GF-D8 (cell line): ENCODE measurements around the gene REEP6.

ENCODE experiments used
- DNase-seq: peaks from one replicate; lab custom pipeline; 2025; lab: John Stamatoyannopoulos, UW

REEP6 gene

GRCh38 chr19:1491114-1491848 is at the start of gene REEP6:
Gene REEP6, plus strand, starts transcription at chr19:1491181. Its CDS starts 89 bp downstream, at chr19:1491270.
- DNase-seq = no peak

DNA sequence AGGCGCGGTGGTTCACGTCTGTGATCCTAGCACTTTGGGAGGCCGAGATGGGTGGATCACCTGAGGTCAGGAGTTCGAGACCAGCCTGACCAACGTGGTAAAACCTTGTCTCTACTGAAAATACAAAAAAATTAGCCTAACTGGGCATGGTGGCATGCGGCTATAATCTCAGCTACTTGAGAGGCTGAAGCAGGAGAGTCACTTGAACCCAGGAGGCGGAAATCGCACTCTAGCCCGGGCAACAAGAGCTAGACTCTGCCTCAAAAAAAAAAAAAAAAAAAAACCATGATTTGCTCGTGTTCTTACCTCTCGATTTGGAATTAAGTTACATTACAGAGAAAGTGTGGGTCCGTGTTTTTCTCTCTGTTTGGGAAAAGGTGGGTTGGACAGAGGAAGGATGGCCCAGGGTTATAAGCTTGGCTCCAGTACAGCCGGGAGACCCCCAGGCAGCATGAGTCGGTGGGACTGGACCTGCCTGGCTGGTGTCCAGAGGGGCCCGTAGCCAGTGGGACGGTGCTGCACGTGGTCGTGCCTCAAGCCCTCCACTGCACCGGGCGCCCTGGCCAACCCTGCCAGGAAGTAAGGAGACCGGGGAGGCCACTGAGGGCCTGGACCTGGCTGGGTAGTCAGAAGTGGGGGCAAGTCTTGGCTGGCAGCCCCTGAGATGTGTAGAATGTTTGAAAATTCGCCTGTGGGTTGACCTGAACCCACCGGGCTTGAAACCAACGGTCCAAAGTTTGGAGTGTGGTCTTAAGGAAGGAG is 49.1 kb upstream of the REEP6 start:
- DNase-seq = no peak

DNA sequence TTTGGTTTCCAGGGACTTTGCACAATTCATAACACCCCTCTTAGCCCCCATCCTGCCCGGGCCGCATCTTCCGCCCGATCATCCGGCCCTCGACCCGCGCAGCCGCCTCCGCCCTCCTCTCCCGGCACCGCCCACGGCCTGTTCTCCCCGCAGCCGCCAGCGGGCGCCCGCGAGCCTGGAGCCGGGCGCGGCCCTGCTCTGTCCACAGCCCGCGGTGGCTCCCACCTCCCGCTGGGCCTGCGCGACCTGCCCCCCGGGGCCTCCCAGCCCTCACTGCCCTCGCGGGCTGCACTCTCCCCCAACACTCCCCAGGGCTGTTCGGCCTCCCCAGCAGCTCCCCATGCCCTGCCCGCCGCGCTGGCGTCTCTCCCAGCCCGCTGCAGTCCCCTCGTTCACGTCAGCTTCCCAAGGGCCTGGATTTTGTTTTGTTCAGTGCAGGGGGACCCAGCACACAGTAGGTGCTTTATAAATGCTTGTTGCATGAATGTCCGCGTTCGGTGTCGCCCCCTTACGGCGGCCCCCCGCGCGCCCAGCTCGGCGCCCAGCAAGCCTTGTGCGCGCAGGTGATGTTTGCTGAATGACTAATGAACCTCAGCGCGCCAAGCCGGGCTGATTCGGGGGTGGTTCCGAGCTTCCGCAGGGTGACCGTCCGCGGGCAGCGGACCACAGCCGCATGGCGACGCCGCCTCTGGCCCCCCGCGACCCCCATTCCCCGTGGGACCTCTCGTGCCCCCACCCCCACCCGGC is 45.6 kb upstream of the REEP6 start:
- DNase-seq = no peak

DNA sequence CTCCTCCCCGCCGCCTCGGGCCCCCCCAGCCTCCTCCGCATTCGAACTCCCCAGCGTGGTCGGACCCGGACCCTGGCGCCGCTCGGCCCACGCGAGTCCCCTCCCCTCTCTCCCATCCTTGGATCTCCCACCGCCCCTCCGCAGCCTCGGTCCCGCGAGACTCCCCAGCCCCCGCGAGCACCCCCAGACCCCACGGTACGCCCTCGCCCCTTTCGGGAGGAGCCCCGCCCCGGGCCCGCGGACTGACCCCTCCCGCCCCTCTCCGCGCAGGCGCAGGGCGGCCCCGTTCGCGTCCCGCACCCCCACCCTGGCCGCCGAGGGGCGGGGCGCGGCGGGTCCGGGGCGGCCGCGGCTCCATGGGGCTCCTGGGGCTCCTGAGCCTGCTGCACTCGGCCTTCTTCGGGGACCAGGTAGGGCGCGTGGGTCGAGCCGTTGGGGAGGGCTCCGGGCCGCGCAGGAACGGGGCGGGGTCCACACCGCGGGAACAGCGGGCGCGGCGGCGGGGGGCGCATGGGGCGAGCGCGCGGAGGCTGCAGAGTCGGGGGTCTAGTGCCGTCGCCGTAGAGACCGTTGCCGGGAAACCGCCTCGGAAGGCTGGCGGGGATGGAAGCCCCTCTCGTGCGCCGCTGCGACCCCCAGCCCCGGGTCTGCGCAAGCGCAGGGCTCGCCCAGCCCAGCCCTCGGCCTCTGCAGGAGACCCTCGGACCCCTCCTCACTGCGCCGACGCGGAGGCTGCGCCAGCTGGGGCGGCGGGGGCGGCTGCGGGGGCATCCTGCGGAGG is 44.9 kb upstream of the REEP6 start:
- no peak for DNase-seq

DNA sequence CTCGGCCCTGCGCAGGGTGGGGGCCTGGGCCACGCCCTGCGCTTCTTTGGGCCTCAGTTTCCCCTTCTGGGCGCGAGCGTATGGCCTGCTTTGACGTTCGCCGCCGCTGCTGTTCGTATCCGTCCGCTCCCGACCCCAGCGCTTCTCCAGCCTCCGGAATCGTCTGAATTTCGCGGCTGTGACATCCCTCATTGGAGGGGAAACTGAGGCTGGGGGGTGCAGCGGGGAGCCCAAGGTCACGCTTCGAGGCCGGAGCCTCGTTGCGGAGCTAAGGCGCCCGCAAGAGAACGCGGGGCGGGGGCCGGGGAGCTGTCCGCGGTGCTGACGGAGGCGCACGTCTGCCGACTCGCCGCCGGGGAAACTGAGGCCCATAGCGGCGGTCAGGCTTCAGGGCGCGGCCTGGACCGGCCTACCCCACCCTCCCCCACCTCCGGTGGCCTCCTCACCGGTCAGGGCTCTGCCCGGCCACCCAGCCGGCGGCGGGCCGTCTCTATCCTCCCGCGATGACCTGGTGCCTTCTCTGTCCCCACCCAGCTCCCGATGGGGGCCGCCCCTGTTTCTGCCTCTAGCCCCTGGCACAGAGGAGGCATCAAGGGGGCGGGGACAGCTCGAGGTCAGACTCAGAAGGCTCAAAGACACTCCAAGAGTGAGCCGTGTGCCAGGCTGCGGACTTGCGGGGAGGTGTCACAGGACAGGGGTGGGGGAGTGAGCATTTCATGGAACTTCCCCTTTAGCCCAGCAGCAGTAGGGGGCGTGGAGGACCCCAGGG is 44.1 kb upstream of the REEP6 start:
- DNase-seq = no peak

DNA sequence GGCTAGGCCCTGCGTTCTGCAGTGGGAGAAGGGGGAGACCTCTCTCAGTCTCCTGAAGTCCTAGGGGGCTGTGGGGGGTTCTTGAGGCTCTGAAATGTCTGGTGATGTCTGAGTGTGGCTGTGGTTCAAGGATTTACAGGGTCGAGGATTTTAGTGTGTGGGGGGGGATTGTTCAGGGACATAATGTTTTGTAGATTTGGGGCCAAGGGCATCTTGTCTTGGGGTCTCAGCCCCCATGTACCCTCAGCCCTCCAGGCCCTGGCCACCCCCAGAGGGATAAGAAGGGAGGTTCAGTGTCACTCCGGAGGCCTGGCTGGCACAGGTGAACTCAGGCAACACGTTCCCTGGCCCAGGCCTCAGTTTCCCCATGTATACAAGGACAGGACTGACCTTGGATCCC is 43.5 kb upstream of the REEP6 start:
- DNase-seq = no peak

DNA sequence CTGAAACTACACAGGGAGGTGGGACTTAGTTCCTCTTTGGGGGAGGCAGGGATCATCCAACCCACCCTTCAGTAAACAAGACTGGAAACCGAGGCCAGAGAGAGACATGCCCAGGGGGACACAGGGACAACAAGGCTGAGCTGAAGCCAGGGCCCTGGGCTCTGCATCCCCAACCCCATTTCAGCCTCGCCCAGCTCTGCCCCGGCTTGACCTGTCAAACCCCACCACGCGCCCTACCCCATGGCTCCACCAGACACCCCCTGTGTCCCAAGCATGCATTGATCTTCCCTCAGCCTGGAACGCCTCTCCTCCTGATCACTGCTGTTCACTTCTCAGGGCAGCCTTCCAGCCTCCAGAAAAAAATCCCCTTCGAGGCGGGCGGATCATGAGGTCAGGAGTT is 43.0 kb upstream of the REEP6 start:
- DNase-seq = no peak

DNA sequence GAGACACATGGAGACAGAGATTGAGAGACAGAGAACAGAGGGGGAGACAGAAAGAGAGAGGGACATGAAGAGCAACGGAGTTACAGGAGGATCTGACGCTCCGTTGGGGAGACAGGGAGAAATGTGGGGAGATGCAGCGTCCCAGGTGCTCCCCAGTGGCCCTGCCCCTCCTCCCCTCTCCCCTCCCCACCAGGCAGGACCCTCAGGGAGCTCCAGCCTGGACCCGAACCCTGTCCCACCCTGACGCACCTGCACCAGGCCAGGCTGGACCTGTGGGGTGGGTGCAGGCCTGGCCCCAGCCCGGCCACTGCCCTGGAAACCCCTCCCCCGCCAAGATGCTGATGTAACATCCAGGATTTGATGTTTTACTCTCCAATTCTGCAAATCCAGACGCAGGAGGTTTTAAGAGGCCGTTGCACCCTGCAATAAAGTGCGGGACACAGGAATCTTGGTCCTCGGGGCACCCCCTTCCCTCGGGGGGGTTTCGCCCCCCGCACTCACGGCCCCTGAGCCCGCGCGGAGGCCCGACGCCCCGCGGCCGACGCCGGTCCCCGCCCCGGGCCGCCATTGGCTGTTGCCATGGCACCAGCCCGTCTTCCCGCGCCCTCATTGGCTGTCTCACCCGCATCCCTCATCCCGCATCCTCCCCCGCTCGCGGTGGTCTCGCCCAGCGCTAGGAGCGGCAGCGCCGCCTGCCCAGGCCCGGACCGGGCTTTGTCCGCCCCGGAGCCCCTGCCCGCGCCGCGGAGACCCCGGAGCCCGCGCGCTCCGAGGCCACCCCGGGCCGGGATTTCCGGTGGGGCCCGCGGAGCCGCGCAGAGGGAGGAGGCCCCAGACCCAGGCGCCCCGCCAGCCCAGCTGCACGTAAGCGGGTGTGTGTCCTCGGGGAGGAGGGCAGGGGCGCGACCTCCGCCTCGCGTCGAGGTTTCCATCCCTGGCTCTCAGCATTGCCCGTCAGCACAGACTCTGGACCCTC is 41.2 kb upstream of the REEP6 start, which contains the start of gene APC2:
TSS of gene APC2 (plus strand) at position 655 of the 976 bp plus-strand sequence. CDS start 2,881 bp downstream, outside the sequence.
- DNase-seq = no peak

DNA sequence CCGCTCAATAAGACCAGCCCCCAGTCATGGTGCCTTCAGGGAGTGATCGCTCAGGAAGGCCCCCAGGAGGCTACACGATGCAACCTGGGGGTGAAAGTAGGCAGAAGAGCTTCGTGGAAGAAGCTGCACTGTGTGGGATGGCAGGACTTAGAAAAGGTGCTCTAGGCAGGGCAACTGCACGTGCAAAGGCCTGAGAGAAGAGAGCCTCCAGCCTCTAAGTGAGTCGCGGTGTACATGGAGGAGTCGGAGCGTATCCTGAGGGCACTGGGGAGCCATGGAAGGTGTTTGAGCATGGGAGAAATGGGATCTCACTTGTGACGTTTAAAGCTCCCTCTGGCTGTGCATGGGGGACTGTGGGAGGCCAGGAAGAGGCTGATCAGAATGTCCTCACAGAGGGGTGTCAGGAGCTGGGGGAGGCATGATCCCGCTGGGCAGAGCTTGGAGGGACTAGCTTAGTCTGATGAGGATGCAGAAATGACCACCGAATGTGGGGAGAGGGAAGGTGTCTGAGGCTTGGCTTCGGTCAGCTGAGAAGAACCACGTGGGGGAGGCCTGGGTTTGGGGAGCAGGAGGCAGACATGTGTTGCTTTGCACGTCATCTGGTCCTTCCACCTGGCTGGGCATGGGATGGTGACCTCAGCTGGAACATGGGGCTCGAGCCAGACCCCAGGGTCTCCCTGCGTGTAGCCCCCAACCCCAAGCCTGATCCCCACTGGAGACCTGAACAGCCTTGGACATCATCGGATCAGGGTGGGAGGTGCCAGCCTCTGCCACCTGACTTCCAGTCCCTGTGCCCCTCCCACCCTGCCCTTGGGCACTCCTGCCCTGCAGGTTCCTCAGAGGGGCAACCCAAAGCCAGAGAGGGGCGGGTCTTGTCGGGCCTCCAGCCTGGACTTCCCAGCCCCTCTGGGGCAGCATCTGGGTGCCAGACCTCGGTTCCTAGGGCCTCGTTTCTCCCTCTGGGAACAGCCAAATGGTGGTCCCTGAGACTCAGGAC is 39.9 kb upstream of the REEP6 start:
- DNase-seq = no peak

- DNase-seq = no peak
Measured at GRCh38 chr19:1451916-1452801, 38.8 kb upstream of the REEP6 start.

- DNase-seq = no peak
Measured at GRCh38 chr19:1452802-1453524, 38.0 kb upstream of the REEP6 start.

DNA sequence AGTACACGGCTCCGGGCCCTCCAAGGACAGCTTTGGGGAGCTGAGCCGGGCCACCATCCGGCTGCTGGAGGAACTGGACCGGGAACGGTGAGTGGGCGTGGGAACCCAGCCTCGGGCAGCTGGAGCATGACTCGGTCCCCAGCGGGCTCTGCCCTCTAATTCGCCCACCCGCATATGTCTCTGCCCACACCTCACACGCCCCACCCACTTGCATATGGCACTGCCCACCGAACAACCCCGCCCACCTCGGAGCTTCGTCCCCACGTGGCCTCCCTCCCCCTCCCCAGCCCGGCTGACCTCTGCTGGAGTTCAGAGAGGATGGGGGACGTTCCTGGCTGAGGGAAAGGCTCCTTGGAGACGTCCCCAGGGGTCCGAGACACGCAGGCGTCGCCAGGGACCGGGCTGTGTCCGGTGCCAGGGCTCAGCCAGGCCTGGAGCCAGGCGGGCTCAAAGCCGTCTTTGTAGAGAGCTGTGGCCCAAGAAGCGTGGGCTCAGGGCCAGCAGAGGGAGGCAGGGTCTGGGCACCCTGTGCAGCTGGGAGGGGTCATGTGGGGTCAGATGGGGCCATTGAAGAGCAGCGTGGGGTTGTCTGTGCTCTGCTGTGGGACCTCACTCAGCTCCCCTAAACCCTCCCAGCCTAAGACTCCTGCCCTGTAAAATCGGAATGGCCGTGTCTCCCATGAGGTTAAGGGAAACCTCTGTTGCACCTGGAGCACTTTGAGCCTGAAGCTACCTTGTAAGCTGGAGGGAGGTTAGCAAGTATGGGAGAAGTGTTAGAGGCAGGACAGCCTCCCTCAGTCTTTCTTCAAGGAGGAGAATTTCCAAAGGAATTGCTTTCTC is 37.2 kb upstream of the REEP6 start:
- DNase-seq = no peak

- DNase-seq = peak; percentile 71
Measured at GRCh38 chr19:1455002-1455335, 36.0 kb upstream of the REEP6 start.

GRCh38 chr19:1455336-1456120 is 35.5 kb upstream of the REEP6 start:
- peak; percentile 76 for DNase-seq
